NCI-H2196 (cell line): ENCODE results near the gene NCCRP1.

Experiments used
- DNase-seq: peaks from one replicate; lab custom pipeline; 2025; ENCODE audit not compliant: unreplicated experiment; lab: John Stamatoyannopoulos, UW

NCCRP1 gene

DNA sequence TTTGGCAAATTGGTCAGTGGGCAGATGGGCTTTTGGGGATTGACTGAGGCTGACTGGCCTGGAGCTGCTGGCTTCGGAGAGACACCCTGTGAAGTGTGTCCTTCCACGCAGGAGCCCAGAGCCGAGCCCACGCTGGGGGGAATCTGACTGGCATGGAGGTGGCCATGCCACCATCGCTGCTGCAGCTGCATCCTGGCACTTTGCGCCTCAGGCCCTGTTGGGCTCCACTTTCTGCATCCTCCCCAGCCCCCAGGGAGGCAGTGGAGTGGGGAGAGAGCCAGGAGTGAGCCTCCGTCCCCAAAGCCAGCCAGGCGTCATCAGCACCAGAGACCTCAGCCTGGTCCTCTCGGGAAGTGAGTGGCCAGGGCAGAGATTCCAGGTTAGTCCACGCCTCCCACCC lies 17.0 kb upstream of the NCCRP1 start:
- DNase-seq = no peak

DNA sequence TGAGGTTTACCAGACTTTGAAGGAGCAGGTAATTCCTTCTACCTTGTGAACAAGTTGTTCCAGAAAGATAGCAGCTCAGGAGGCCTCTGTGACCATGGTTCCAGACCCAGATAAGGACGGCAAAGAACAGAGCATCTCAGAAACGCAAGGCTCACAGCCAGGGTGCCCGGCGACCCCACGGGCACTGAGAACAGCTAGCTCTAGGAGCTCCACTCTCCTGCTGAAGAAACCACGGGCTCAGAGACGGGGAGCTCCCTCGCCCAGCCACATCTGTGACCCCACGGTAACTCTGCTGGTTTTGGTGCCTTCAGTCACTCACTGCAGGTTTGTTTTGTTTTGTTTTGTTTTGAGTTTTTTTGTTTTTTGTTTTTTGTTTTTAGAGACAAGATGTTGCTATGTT lies 16.0 kb upstream of the NCCRP1 start:
- DNase-seq = no peak

DNA sequence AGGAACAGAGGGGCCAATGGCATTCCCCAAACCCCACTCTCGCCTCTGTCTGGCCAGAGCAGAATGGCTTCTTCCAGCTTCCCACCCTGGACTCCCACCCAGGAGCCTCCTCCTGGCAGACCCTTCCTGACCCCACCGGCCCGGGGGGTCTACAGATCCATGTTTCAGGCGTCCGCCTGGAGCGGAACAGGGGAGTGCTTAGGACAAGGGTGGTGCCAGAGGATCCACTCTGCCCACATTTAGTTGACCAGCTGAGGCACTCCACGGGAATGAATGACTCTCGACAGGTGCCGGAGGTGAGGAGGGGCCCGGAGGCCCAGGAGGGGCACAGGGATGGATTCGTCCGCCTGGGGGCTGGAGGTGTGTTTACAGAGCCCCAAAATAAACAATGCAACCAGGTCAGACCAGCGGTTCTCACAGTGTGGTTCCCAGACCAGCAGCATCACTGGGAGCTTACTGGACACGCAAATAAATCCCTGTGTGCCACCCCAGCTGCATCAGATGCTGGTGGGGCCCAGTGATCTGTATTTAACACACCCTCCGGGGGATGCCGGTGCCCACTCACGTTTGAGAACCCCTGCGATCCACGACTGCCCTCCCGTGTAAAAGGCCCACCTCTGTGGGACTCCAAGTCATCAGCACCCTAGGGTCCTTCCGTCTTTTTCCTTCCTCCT lies 15.1 kb upstream of the NCCRP1 start:
- no peak for DNase-seq

DNA sequence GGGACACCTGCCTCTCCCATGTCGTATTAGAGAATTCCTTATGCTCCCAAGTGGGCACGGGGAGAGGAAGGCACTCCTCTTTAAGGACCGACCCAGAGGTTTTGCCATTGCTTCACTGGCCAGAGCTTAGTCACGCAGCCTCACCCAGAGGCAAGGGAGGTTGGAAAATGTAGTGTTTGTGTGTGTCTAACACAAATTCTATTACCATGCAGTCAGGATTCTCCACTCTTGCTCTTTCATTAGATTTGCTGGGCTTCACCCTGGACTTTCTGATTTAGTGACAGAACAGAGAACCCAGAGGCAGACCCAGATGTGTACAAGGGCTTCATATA lies 14.6 kb upstream of the NCCRP1 start:
- DNase-seq = no peak

DNA sequence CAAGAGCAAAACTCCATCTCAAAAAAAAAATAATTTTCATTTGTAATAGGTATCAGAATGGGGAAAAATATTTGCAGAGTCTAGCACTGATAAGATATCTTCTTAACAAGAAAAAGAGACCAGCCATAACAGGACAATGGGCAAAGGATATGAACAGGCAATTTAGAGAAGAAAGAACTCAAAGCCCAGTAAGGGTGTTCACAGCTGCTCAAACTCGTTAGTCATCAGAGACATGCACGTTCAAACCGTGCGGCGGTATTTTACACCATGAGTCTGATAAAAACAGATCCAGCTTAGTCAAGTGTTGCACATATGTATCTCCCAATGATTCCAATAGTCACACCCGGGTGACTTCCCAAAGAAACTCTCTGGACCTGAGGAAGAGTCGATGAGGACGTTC lies 13.7 kb upstream of the NCCRP1 start:
- no peak for DNase-seq

DNA sequence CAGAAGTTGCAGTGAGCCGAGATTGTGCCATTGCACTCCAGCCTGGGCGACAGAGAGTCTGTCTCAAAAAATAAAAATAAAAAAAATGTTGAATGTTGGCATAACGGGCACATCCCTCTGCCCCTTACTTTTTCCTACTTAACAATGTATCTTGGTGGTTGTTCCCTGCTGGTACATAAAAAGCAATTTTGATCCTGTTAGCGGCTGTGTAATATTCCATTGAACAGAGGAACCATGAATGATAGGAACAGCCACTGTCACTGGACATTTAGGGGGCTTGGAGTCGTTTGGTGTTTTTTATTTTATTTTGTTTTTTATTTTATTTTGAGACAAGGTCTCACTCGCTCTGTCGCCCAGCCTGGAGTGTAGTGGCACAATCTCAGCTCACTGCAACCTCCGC lies 10.4 kb upstream of the NCCRP1 start:
- no peak for DNase-seq

DNA sequence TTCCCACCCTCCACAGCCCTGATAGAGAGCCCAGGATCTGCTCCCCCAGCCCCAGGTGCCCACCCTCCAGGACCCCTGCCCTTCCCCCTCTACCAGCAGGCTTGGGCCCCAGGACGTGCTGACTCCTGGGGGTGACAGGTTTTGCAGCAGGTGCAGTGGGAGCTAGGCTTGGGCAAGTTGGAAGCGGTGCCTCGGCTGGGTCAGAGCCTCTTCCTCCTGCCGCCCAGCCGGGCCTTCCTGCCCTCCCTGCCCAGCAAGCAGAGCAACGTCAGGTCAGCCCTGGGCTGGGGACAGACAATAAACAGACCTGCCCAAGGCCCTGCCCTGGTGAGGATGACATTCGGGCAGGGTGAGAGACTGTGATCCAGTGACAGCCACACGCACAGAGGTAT lies 9.2 kb upstream of the NCCRP1 start:
- DNase-seq = no peak

DNA sequence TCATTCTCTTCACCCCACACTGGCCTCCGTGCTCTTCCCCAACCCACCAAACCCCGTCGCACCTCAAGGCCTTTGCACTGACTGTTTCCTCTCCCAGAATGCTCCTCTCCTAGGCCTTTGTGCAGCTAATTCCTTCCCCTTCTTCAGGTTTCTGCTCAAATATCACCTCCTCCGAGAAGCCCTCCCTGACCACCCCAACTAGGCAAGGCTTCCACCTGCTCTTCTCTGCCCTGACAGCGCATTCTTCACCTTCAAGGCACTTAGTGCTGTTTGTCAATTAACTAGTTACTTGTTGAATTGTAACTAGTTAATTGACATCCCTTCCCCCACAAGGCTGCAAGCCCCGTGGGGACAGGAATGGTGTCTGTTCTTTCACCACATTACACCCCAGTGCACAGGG lies 7.8 kb upstream of the NCCRP1 start:
- no peak for DNase-seq

DNA sequence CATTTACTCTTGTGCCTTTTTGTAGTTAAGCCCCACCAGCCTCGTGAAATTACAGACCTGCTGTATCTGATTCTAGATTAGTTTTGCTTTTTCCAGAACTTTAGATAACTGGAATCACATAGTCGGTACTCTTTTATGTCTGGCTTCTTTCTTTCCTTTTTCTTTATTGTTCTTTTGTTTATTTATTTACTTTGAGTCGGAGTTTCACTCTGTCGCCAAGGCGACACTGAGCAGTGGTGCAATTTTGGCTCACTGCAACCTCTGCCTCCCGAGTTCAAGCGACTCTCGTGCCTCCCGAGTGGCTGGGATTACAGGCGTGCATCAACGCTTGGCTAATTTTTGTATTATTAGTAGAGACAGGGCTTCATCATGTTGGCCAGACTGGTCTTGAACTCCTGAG lies 6.0 kb upstream of the NCCRP1 start:
- no peak for DNase-seq

DNA sequence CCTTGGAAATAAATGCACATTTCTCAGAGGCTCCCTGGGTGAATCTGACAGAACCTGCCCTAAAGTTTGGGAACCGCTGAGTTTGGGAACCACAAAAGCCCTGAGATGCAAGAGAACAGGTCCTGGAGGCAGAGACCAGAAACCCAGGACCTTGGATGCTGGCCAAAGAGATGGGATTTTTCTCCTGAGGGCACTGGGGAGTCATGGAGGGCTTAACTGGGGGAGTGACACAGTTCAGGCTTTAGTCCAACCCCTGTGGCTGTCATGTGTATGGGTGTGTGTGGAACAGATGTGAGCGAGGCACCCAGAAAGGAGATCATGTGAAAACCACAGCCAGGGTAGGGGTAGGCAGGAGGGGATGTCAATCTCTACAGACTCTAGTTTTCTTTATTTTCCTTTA lies 3.9 kb upstream of the NCCRP1 start:
- no peak for DNase-seq

DNA sequence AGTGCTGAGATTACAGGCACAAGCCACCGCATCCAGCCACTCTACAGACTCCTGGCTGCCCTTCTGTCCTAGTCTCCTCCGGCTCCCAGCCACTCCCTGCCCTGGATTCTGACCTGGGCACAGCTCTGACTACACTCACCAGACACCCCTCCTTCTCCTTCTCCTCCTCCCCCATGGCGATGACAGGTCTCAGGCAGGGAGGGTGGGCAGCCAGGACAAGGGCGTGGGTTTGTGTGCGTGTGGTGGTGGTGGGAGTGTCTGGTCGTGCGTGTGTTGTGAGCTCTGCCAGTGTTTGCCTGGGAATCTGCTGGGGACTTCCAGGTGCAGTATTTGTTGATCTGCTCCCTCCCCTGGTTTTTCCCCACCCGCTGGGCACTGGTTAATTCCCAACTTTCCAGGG lies 3.0 kb upstream of the NCCRP1 start:
- DNase-seq = no peak

DNA sequence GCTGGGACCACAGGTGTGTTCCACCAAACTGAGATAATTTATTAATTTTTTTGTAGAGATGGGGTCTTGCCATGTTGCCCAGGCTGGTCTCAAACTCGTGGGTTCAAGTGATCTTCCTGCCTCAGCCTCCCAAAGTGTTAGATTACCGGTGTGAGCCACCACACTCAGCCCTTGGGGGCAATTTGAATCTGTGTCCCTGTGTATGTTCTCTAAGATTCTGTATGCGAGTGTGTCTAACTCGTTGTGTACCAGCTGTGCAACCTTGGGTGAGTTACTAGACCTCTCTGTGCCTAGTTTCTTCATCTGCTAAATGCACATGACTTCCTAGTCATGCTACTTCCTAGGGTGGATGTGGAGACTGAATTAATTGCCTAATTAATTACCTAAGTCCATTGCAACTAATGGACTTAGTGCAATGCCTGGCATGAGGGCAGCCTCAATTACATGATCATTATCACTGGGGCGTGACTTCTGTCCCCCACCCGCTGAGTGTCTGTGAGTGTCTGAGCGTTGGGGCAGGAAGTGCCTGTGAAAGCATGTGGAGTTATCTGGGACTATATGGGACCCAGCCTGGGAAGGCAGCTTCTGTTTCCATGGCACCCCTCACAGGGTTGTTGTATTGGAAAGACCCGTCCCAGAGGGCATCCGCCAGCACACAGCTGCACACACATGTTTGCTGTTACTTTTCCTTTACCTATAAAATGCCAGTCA lies 1.8 kb upstream of the NCCRP1 start:
- DNase-seq = no peak

DNA sequence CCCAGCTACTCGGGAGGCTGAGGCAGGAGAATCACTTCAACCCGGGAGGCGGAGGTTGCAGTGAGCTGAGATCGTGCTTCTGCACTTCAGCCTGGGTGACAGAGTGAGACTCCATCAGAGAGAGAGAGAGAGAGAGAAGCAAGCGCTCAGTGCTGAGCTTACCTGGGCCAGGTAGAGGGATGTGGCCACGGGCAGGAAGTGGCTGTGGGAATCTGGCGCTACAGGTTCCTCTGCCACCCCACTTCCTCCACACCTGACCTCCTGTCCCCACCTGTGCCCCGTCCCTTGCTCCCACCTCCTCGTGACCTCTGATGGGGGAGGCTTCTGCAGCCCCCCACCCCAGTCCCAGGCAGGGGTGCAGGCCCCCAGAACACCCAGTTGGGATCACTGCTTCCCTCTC lies 1.0 kb upstream of the NCCRP1 start:
- no peak for DNase-seq

DNA sequence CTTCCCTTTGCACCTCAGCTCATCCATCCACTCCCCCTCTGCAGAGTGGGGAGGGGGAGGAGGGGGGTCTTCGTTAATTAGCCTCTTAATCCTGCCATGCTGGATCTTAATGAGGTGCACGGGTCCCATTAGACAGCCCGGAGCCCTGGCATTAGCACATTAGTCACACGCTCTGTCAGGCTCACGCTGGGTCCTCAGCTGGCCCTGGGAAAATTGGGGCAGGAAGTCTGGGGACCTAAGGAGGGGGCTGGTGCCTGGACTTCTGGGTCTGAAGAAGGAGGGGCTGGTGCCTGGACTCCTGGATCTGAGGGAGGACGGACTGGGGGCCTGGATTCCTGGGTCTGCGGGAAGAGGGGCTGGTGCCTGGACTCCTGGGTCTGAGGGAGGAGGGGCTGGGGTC lies 444 bp upstream of the NCCRP1 start:
- DNase-seq = no peak

DNA sequence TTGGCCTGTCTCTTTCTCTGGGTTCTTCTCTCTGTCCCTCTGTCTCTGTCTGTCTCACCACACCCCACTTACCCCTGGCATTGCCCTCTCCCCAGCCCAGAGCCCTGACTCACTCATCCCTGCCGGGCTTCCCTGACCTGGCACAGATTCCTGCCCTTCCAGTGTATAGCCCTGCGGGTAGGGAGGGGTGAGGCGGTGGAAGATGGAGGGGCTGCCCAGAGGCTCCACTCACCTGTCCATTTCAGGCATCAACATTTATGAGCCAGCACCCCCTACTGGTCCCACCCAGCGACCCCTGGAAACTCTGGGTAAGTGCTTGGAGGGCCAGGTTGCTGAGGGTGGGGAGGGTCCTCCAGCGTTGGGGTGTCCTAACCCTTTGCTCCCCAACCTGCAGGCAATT lies 1.0 kb downstream of the NCCRP1 start:
- no peak for DNase-seq

DNA sequence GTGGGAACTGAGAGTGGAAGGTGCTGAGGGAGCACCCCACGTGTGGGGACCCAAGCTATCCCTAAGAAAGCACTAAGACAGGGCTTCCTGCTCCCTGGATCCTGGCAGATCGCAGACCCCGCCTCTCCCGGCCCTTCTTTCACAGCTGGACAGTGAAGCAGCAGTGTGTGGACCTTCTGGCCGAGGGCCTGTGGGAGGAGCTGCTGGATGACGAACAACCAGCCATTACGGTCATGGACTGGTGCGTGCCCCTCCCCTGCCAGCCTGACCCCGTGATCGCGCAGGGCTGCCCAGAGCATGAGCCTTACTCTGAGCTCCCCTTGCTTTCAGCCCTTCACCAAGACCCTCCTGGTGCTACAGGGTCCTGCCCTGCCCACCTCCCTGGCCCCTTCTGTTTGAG lies 2.3 kb downstream of the NCCRP1 start:
- DNase-seq = peak; percentile 67

DNA sequence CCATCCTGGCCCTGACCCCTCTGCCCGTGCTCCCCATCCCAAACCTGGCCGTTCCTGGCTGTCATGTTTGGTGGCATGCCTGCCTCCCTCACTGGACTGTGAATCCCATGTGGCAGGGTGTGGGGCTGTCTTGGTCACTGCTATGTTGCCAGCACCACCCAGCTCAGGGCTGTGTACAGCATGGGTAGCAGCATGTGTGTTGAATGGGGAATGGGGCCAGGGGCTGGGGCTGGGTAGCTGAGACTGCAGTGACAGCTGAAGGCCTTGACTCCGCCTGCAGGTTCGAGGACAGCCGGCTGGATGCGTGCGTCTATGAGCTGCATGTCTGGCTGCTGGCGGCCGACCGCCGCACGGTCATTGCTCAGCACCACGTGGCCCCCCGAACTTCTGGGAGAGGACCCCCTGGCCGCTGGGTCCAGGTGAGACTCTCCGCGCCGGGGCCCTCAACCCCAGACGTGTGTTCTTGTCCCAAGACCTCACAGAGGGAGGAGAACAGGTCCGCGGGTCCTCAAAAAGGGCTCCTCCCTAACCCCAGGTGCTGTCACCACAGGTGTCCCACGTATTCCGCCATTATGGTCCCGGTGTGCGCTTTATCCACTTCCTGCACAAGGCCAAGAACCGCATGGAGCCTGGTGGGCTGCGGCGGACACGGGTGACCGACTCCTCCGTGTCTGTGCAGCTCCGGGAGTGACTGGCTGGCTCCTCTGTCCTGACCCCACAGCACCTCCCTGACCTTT lies 3.5 kb downstream of the NCCRP1 start:
- no peak for DNase-seq

DNA sequence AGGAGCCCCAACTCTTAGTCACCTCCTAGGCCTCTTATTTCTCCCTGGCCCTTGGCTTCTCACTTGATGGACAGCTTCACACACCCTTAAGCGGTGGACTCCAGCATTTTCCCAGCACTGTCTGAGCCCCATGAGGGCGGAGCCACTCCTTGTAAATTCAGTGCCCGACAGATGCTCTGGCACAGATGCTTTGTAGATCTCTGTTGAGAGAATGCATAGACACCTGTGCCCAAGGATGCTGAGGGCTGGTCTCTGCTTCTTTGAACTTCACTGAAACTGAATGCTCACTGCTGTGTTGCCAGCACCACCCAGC lies 4.0 kb downstream of the NCCRP1 start:
- DNase-seq = no peak

DNA sequence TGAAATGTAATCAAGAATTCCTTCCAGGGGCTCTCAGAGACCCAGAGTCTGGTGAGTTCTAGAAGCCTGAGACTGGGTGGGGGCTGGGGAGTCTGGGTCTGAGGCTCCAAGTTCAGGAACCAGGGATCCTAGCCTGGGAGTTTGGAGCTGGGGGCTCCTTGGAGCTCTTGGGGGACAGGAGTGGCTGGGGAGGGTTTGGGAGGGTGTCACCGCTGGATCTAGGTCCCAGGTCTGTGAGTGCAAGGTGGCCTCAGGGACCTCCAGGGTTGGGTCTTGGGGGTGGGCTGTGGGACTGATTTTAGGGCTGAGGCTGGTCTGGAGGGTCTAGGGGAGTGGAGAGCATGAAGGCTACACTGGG lies 6.2 kb downstream of the NCCRP1 start:
- DNase-seq = no peak

DNA sequence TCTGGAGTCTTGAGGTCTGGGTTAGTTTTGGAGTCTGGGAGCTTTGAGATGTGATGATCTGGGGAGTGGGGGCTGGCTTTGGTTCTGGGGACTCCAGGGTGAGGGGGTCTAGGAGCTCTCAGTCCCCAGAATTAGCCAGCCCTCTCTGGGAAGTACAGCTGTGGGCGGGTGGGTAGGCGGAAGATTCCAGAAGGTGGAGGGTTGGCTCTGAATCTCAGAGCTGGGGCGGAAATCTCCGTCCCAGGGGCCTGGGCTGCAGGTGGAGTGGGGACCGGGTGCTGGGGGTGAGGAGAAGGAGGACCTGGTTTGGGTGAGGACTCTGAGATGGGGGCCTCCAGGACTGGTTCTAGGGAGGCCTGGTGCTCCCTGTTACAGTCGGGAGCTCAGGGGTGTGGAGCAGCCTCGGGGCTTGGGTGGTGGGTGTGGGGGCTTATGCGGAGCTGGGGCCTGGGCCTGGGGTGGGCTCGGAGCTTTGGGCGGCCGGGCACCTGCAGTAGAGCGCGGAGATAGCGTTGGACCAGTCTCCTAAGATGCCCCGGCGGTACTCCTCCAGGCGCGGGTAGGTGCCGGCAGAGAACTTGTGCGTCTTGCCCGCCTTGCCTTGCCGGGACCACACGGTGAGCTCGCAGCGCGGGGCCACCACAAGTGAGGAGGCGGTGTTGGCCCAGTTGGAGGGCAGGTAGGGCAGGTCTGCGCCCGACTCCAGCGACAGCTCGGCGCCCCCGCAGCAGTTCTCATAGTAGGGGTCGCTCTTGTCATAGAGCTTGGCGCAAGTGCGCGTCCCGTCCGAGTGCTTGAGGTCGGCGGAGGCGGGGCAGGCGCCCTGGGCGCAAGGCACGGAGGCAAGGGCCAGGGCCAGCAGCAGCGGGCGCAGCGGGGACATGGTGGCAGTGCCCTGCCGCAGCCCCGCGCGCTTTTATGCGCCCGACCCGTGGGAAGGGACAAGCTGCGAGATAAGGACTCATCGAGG lies 6.9 kb downstream of the NCCRP1 start, which contains the start of gene SYCN:
Gene SYCN, minus strand, starts transcription at position 892 of the 970 bp plus-strand sequence. Its CDS starts 9 bp downstream, at position 883.
- DNase-seq = no peak

DNA sequence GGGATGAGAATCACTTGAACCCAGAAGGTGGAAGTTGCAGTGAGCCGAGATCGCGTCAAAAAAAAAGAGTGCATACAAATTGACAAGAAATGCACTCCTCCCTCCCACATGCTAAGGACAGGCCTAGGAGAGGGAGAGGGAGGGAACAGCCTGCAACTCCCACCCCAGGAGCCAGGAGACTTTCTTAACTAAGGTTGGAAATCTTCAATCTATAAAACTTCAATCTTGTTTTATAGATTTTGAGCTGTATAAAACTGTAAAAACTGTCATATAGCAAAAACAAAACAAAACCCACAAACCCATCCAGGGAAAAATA lies 8.6 kb downstream of the NCCRP1 start:
- no peak for DNase-seq

DNA sequence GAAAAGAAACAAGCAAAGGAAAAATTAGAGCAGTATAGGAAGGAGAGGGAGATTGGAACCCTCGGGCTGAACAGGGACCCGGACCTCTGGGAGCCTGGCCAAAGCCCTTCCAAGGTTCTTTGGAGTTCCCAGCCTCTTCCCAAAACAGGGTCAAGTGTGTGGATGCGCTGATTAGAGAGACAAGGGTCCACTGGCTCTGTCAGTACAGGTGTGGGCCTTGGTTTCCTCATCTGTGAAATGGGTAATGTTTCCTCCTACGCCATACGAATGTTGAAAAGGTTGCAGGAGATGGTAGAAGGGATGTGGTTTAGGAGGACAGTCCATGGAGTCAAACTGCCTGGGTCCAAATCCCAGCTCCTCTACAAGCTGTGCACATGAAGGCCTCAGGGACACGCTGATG lies 9.4 kb downstream of the NCCRP1 start:
- no peak for DNase-seq
